K562 (cell line): ENCODE measurements around the gene HOXD12. TPM values are rescaled to one million over a fixed set of nuclear protein-coding genes. Genes with fewer than 3 reads are reported as not detected.
A peak's percentile ranks its signal among the peaks of the same experiment; 100 is the strongest.

Source experiments
- CHD1 ChIP-seq: fragments of 200-600 bp; sonication (generic); IDR thresholded peaks from one replicate; pipeline ENCODE4 v1.6.1; 2012; ENCODE audit warnings: mild to moderate bottlenecking, moderate library complexity, low read length, inconsistent platforms
- CHD7 ChIP-seq: fragments of 200-600 bp; sonication (generic); IDR thresholded peaks from one replicate; pipeline ENCODE4 v1.6.1; 2012; ENCODE audit warnings: mild to moderate bottlenecking, low read depth, low read length, inconsistent platforms
- EZH2 ChIP-seq: IDR thresholded peaks from 2 replicates; pipeline ENCODE4 v1.6.1; 2012; ENCODE audit warnings: low read depth, mild to moderate bottlenecking, inconsistent platforms, low read length, borderline replicate concordance
- FOXO4 ChIP-seq: fragments of 450-650 bp; formaldehyde crosslinking; IDR thresholded peaks from 2 replicates; pipeline ENCODE4 v1.4.0; 2020; ENCODE audit warnings: mild to moderate bottlenecking, moderate library complexity
- KDM1A ChIP-seq, 2 experiments: fragments of 450-650 bp; IDR thresholded peaks; 2 replicates each; pipeline ENCODE4 v1.6.1; 2016; ENCODE audit warnings: mild to moderate bottlenecking in 2 of 2
- KHSRP ChIP-seq: fragments of 450-650 bp; IDR thresholded peaks from 2 replicates; pipeline ENCODE4 v1.6.1; 2017
- NFYB ChIP-seq: IDR thresholded peaks from 2 replicates; pipeline ENCODE4 v1.6.1; 2011; ENCODE audit warnings: mild to moderate bottlenecking, moderate library complexity; ENCODE audit not compliant: insufficient read length; ENCODE audit errors: extremely low read depth
- OTX1 ChIP-seq: fragments of 450-650 bp; formaldehyde crosslinking; IDR thresholded peaks from 2 replicates; pipeline ENCODE4 v1.4.0; 2022; ENCODE audit warnings: mild to moderate bottlenecking
- RNF2 ChIP-seq: sonication (generic); IDR thresholded peaks from 2 replicates; pipeline ENCODE4 v1.6.1; 2016
- SNRNP70 ChIP-seq: fragments of 200-400 bp; formaldehyde crosslinking; optimal IDR thresholded peaks from 2 replicates; pipeline ENCODE3; 2017; ENCODE audit warnings: low read depth, low read length
- TEAD4 ChIP-seq, 2 experiments: sonication (generic) in 1 of 2; formaldehyde crosslinking in 1 of 2; IDR thresholded peaks; 2 replicates each; pipeline versions ENCODE4 v1.6.1 to v1.8.0; 2012 to 2022; ENCODE audit warnings: borderline replicate concordance in 1 of 2, inconsistent platforms in 1 of 2, low read length in 1 of 2, mild to moderate bottlenecking in 1 of 2, missing genetic modification reagents in 1 of 2
- ZFX ChIP-seq: sonication (generic); formaldehyde crosslinking; IDR thresholded peaks from 2 replicates; pipeline ENCODE4 v1.8.0; 2022; ENCODE audit warnings: mild to moderate bottlenecking, missing genetic modification reagents, moderate library complexity
- ZNF589 ChIP-seq: fragments of 200-800 bp; sonication (Bioruptor generic); IDR thresholded peaks from 2 replicates; pipeline ENCODE4 v1.6.1; 2016; ENCODE audit warnings: low read depth, missing genetic modification characterization, missing compliant biosample characterization
- polyA plus RNA-seq, 8 experiments: library from polyadenylated mRNA; depleted of rRNA in 4 of 8; stranded (reverse) in 5 of 8; unstranded in 3 of 8; fragments of >200 nt; fragmentation: Nextera tagmentation in 2 of 8; fragmentation: Illumina TruSeq in 1 of 8; extraction: Ambion mirVana in 2 of 8; extraction: Trizol in 1 of 8; gene quantifications; 2 replicates each; pipeline versions ENCODE4 v1.2.1 to v1.2.3, GENCODE V29; 2011 to 2014; ENCODE audit warnings: inconsistent platforms in 1 of 8, missing spikeins in 1 of 8
- total RNA-seq, 7 experiments: library from RNA; depleted of rRNA in 6 of 7; stranded (reverse); fragments of >200 nt in 6 of 7; fragmentation: Illumina TruSeq in 2 of 7; extraction: Trizol in 2 of 7; gene quantifications; 2 replicates each; pipeline versions ENCODE4 v1.2.1 to v1.2.3, GENCODE V29; 2011 to 2021; ENCODE audit warnings: low replicate concordance in 1 of 7

Gene HOXD12
- total and polyA plus RNA-seq, 9 of the 15 experiments (the other 6 are each of a cell fraction or from before 2014, with no cell fraction given): not detected

- TF ChIP-seq FOXO4 (CRISPR knock-in tag) (no peak), OTX1 (CRISPR knock-in tag) (no peak), ZFX (CRISPR knock-in tag) (no peak), KHSRP (no peak), KDM1A (IDR thresholded peaks at IDR 0.05) (no peak), RNF2 (0 out of 2 replicates have a peak, but pooled peaks have one; percentile 63), SNRNP70 (no peak), EZH2 (no peak; the same call in 1 of the 2 replicates), TEAD4 (IDR thresholded peaks at IDR 0.05; ENCODE audit: low read length) (0 out of 2 replicates have a peak, but pooled peaks have one; percentile 11), TEAD4 (CRISPR knock-in tag; IDR thresholded peaks at IDR 0.05; ENCODE audit: borderline replicate concordance) (no peak), CHD1 (no peak), NFYB (no peak), ZNF589 (CRISPR knock-in tag) (no peak), CHD7 (no peak)
Observed at GRCh38 chr2:176111309-176111663, 11.7 kb downstream of the HOXD12 start (continued).
